ENCODE data around the gene PLBD2. TPM values are rescaled to one million over a fixed set of nuclear protein-coding genes. Genes with fewer than 3 reads are reported as not detected.

Gene PLBD2
- total and polyA plus RNA-seq, 10 of the 15 experiments (the other 5 are each of a cell fraction or from before 2014, with no cell fraction given), result 1.4 to 16.6 (median 5.9) TPM

GRCh38 chr12:113408756-113409298 is 50.4 kb downstream of the PLBD2 start:
- Histone ChIP-seq H3K4me3 (no peak overlapping the region), H3K4me1 (ENCODE audit: control insufficient read depth, insufficient read depth, low read length) (peaks cover 6% of the 10 kb centered on the region), H3K9me3 (replicated peaks; ENCODE audit: control insufficient read depth, insufficient read depth, low read length) (no peaks in the 10 kb centered on the region), H3K79me2 (ENCODE audit: control insufficient read depth, insufficient read depth, low read length) (no peaks in the 10 kb centered on the region), H4K20me1 (ENCODE audit: control insufficient read depth, insufficient read depth) (no peaks in the 10 kb centered on the region), H3K36me3 (ENCODE audit: control insufficient read depth in 2 of 2, insufficient read depth in 2 of 2, low read length in 1 of 2) (no peaks in the 10 kb centered on the region), H3K9ac (ENCODE audit: control insufficient read depth, insufficient read depth, low read length) (no peak overlapping the region), H3K27me3 (replicated peaks in 1 of 2; ENCODE audit: control insufficient read depth in 2 of 2, insufficient read depth in 2 of 2, low read length in 1 of 2) (no peaks in the 10 kb centered on the region), H3K27ac (ENCODE audit: control insufficient read depth, insufficient read depth) (no peak overlapping the region), H3K4me2 (ENCODE audit: control insufficient read depth, insufficient read depth) (no peak overlapping the region), H2AFZ (ENCODE audit: control insufficient read depth, low read depth, low read length) (no peak overlapping the region)
- no TSS peak for BruUV-seq (replicated peaks)
- no peak for TF ChIP-seq MEF2A (IDR thresholded peaks at IDR 0.05; ENCODE audit: insufficient read depth, low read depth, low read length)
- TF ChIP-seq NR2C2 (IDR thresholded peaks at IDR 0.05; ENCODE audit: borderline replicate concordance, control insufficient read depth, insufficient read length, low read depth), result no peak
- TF ChIP-seq ETV6 (conservative IDR thresholded peaks at IDR 0.05 in 1 of 2, IDR thresholded peaks at IDR 0.05 in 1 of 2; ENCODE audit: borderline replicate concordance in 1 of 2, low read depth in 1 of 2), result no peak
- no peak for TF ChIP-seq NRF1 (conservative IDR thresholded peaks at IDR 0.05; ENCODE audit: low read depth, low read length)
- 52% methylated on average over 11 of the region's 11 CpGs for WGBS (ENCODE audit: insufficient coverage, insufficient replicate concordance, low lambda C conversion rate, missing lambda C conversion rate)
- SMC1A ChIA-PET (ENCODE audit: uncharacterized antibody, unreplicated experiment), result no interaction called here
- intact Hi-C loops (cut with micrococcal nuclease; ENCODE audit: unreplicated experiment), result no loop called here
- no peak for FAIRE-seq
- no peak for DNase-seq (ENCODE audit: low read depth, low spot score)
- CTCF ChIA-PET, result no interaction called here
- ATAC-seq, result no peak
- in situ Hi-C loops (cut with MboI), result no loop called here
- POLR2A ChIA-PET, result interaction anchor here (0.5 kb wide), 1 partner anchor 264 kb away, joined by 8 read pairs; no protein-coding TSS in a partner anchor
- RAD21 ChIA-PET (ENCODE audit: unreplicated experiment), result interaction anchor here (1.0 kb wide), 1 partner anchor 27 kb away, joined by 3 read pairs; no protein-coding TSS in a partner anchor

GRCh38 chr12:113409462-113410124 is 51.2 kb downstream of the PLBD2 start:
- intact Hi-C loops (cut with micrococcal nuclease; ENCODE audit: unreplicated experiment), result no loop called here
- no peaks in the 10 kb centered on the region for H3K79me2 ChIP-seq (ENCODE audit: control insufficient read depth, insufficient read depth, low read length)
- ChIA-PET POLR2A (interaction anchor here (0.5 kb wide), 1 partner anchor 263 kb away, joined by 8 read pairs; no protein-coding TSS in a partner anchor), RAD21 (ENCODE audit: unreplicated experiment) (interaction anchor here (1.0 kb wide), 1 partner anchor 27 kb away, joined by 3 read pairs; no protein-coding TSS in a partner anchor), CTCF (interaction anchor here (0.7 kb wide), 1 partner anchor 316 kb away, joined by 4 read pairs; no protein-coding TSS in a partner anchor), SMC1A (ENCODE audit: uncharacterized antibody, unreplicated experiment) (no interaction called here)
- no peaks in the 10 kb centered on the region for H4K20me1 ChIP-seq (ENCODE audit: control insufficient read depth, insufficient read depth)
- H3K9me3 ChIP-seq (replicated peaks; ENCODE audit: control insufficient read depth, insufficient read depth, low read length), result no peaks in the 10 kb centered on the region
- H3K4me2 ChIP-seq (ENCODE audit: control insufficient read depth, insufficient read depth), result no peak overlapping the region
- no peak overlapping the region for H2AFZ ChIP-seq (ENCODE audit: control insufficient read depth, low read depth, low read length)
- DNase-seq (ENCODE audit: low read depth, low spot score), result no peak
- H3K9ac ChIP-seq (ENCODE audit: control insufficient read depth, insufficient read depth, low read length), result no peak overlapping the region
- no peak for FAIRE-seq
- H3K27me3 ChIP-seq (replicated peaks in 1 of 2; ENCODE audit: control insufficient read depth in 2 of 2, insufficient read depth in 2 of 2, low read length in 1 of 2), result no peaks in the 10 kb centered on the region
- in situ Hi-C loops (cut with MboI), result no loop called here
- H3K4me1 ChIP-seq (ENCODE audit: control insufficient read depth, insufficient read depth, low read length), result peaks cover 3% of the 10 kb centered on the region
- H3K27ac ChIP-seq (ENCODE audit: control insufficient read depth, insufficient read depth), result no peak overlapping the region
- no peaks in the 10 kb centered on the region for H3K36me3 ChIP-seq (ENCODE audit: control insufficient read depth in 2 of 2, insufficient read depth in 2 of 2, low read length in 1 of 2)
- H3K4me3 ChIP-seq, result no peak overlapping the region
- whole genome bisulfite sequencing (ENCODE audit: insufficient coverage, insufficient replicate concordance, low lambda C conversion rate, missing lambda C conversion rate), result 46% methylated on average over 9 of the region's 9 CpGs
- no peak for ATAC-seq
- BruUV-seq (replicated peaks), result no TSS peak
- TF ChIP-seq SMAD5 (IDR thresholded peaks at IDR 0.05; ENCODE audit: low read depth), result no peak
- TF ChIP-seq FOXM1 (IDR thresholded peaks at IDR 0.05; ENCODE audit: low read depth, low read length), result no peak
- no peak for TF ChIP-seq TAF1 (IDR thresholded peaks at IDR 0.05; ENCODE audit: borderline replicate concordance, low read depth, low read length)
- TF ChIP-seq POLR2AphosphoS5 (IDR thresholded peaks at IDR 0.05; ENCODE audit: low read length), result no peak
- TF ChIP-seq TCF3 (IDR thresholded peaks at IDR 0.05; ENCODE audit: borderline replicate concordance, insufficient read depth, low read depth, low read length), result no peak
- TF ChIP-seq CBX3 (IDR thresholded peaks at IDR 0.05; ENCODE audit: borderline replicate concordance, low read depth), result no peak
- TF ChIP-seq NKRF (conservative IDR thresholded peaks at IDR 0.05), result no peak

Data from GM12878 (cell line).